CD4-positive, alpha-beta T cell treated with Interleukin-15 for 1 hour (primary cell): ENCODE measurements around the gene CLIP4.

Experiments used
- DNase-seq: peaks from one replicate; pipeline ENCODE4 v3.0.0-alpha.2; 2020

Gene CLIP4

DNA sequence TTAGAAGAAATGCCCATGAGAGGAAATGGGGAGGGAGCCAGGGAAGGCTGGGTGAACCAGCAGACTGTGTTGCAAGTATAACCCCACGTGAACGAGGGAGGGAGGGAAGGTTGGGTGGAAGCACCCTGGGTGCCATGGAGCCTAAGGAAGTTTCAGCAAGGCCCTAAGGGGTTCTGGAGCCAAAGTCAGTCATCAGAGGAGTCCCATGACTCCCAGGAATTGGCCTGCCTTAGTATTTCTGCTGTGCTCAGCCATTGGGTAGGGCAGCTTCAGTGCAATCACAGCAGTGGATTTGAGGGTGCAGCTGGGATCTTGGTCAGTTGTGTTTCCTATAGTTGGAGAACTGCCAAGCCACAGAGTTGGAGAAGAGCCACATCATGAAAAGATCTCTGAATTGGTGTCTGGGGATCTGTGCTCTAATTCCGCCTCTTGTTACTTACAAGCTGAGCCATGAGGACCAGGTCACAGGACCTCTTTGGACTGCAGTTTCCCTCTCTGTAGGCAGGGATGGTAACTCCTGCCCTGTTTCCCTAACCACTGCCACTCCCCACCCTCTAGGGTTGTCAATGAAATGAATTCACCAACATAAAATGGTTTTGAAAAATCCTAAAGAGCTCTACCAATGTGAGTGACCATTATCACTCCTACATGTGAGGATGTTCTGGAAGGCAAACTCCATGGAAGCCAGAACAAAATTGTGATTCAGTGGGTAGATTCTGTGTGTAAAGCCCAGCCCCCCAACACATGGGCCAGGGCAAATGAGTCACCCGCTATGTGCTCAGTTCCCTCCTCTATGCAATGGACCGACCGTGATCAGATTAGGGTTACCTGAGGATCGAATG is 108.9 kb downstream of the CLIP4 start:
- no peak for DNase-seq

DNA sequence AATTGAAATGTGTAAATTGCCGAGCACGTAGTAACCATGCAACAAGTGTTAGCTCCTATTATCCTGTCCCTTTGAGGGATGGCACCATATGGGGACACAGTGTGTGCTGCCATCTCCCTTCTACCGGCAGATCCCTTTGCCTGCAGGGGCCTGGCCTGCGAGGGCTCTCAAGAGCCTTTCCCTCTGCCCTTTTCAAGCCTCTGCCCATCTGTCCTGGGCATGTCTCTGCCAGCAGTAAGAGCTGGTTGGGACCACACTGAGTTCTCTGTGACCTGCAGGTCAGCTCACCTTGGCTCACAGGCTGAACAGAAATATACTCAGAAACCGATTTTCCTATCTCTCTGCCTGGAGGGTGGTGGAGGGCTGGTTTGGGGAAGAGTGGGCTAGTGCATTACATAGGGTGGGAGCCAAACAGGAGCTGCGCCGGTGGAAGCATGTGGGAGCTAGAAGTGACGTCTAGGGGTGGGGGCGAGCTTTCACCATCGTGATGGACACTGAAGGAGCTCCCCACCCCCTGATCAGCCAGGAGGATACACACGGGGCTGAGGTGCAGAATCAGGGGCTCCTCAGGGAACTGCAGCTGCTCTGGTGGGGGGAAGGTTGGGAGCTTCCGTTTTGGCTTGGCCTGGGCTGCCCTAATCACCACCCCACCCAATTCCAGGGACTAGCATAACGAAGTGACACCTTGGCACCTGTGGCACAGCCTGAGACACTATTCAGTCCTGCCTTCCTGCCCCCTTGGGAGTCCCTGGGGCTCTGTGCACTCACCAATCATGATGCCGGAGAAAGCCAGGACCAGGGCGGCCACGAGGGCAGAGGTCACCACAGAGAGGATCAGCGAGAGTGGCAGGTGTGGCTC is 109.7 kb downstream of the CLIP4 start:
- no peak for DNase-seq

DNA sequence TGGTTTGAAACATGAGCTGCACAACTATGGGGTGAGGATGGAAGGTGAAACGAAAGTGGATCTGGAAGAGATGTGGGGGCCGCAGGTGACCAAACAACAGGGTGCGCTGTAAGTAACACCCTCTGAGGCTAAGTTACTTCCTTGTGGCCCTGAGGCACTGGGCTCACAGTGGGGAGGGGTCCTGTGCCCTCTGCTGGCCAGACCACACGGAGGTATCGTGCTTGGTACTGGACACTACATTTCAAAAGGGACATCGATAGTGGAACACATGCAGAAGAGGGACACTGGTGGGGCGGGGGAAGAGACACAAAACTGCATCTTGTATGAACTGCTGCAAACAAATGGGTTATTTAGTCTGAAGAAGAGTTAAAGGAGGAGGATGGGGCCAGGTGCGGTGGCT is 110.6 kb downstream of the CLIP4 start:
- DNase-seq, result no peak

DNA sequence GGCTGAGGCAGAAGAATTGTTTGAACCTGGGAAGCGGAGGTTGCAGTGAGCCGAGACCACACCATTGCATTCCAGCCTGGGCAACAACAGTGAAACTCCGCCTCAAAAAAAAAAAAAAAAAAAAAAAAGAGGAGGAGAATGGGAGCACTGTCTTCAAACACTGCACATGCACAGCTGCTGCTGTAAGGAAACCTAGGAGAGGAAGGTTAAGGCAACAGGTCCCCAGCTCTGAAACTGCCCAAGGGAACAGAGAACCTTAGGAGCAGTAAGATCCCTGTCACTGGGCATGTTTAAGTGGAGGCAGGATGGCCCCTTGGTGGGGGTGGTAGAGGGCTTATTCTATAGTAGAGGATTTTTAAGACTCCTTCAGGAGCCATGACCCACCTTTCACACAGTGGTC is 111.2 kb downstream of the CLIP4 start:
- no peak for DNase-seq

DNA sequence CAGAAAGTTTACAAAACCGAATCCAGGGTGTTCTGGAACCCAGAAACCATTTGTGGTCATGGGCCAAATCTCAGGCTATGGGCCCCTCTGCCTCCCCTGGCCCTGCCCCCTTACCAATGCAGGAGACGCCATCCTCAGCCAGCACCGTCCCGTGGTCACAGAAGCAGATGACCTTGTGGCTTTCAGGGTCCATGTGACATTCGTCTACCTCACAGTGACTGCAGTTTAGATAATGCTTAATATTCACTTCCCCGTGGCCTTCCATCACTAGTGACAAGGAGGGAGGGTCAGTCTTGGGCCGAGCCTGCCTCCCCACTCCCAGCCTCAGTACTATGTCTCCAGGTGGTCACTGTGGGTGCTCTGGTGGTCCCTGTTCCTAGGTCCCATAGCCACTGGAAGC is 111.6 kb downstream of the CLIP4 start:
- no peak for DNase-seq

DNA sequence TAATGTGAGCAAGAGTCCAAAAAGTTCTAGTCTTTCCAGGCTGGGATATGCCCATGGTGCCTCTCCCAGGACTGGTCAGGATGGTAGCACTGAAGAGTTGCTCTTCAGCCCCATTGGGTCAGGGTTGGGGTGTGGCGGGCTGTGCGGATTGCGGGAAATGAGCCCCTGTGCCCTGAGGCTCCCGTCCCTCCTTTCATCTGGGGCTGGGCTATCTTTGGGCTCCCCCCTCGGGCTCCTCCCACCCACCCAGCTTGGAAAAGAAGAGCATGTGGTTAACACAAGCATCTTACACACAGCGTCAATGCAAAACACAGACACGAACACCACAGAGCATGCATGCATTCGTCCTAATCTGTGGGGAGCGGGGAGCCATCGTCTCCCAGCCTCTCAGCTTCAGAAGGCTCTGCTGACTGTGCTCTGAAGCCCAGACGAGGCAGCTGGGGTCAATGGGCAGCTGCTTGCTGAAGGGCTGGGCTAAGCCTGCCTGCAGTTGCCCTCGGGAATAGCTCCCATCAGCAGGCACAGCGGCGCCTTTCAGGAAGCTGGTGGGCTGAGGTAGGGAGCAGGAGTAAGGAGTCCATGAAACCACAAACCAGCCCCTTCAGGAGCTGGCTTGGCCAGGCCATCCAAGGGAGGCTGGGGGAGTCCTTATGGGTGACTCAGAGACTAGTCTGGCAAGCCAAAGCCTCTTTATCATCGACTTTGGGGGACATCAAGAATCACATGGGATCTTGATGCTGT is 112.9 kb downstream of the CLIP4 start:
- no peak for DNase-seq

DNA sequence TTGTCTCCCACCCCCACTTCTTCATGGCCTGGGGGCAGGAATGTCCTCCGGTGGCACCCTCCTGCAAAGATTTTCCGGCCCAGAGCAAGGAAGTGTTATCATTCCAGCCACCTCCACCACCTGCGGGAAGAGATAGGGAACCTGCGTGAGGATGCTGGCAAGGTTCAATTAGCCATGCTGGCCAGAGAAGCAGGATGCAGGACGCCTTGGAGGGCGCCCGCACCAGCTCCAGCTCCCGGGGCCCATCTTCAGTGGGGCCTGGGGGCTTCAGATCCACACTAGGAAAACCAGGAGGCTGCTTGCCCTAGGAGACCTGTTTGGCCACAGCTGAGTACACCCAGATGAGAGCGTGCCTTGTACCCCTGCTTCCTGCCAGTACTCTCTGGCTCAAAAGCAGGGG is 113.7 kb downstream of the CLIP4 start:
- DNase-seq, result no peak

DNA sequence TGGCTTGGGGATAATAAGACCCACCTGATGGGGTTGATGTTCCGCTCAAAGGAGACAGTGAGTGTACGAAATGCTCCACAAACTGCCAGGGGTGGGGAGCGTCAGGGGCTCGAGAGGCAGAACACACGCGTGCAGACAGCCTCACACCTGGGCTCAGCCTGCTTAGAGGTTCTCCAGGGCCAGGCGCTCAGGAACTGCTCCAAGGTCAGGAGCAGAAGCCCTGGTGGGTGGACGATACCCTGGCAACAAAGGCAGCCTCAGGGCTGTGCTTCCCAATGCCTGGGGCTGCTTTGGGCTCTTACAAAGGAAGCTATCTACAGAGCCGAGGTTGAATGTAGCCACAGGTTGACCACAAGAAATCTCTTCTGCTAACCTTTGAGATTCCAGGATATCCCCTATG is 114.4 kb downstream of the CLIP4 start:
- no peak for DNase-seq

DNA sequence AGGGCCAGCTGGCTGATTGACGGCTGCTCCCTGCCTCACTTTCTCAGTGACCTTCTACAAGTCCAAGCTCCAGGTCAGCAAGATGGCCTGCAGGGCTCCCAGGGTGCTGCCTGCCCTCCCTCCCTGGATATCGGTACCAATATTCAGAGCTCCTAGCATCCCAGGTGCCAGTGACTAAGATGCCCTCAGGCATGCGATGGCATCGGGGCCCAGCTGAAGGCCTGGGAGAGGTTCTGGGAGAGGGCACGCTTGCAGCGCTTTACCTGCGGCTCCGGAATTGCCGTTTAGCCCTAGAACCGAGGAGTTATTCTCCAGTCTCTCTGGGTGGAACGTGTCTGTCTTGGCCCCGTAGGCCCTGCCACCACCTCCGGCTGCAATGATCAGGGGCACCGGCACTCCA is 116.8 kb downstream of the CLIP4 start:
- DNase-seq, result no peak

DNA sequence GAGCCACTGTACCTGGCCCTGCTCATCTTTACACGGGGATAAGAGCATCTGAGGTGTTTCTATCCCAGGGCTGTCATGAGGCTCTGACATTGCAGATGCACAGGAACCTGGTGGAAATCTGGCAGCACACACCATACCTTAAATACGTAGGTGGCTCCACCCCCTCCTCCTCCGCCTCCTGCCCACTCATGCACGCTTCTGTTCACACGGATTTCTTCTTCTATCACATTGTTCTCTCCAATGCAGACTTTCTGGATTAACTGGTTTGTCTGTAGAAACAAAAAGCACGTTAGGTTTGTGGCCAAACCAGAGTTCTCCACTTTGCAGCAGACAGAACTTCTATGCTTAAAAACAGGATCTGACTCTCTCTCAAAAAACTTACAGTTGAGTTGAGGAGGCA is 118.2 kb downstream of the CLIP4 start:
- no peak for DNase-seq

DNA sequence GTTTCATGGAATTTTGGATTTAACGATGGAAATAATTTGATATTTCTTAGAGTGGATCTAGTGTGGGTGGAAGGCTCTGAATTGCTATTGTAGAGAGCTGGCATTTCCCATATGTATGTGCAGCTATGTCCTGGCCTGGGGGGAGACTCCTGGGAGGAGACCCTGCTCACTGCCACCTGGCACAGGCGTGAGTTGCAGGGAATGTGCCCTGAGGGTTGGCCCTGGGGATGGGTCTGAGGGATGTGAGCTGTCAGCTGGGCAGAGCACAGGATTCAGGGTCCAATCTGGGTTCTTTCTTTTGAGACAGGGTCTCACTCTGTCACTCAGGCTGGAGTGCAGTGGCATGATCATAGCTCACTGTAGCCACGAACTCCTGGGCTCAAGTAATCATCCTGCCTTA is 120.2 kb downstream of the CLIP4 start:
- DNase-seq, result no peak

DNA sequence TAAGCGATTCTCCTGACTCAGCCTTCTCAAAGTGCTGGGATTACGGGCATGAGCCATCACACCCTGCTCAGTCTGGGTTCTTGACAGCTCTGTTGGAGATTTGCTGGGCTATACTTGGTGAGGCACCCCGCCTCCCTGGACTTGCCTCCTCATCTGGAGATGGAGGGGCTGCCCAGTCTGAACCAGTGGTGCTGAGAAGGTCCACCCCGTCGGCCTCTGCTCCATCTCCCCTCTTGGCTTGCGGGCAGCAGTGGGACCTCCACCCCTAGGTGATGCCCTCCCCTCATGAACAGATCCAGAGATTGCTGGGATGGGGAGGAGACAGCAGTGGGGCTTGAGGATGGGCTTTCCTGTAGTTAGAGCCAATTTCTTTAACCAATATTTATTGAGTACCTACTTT is 120.9 kb downstream of the CLIP4 start:
- DNase-seq, result peak; percentile 5

DNA sequence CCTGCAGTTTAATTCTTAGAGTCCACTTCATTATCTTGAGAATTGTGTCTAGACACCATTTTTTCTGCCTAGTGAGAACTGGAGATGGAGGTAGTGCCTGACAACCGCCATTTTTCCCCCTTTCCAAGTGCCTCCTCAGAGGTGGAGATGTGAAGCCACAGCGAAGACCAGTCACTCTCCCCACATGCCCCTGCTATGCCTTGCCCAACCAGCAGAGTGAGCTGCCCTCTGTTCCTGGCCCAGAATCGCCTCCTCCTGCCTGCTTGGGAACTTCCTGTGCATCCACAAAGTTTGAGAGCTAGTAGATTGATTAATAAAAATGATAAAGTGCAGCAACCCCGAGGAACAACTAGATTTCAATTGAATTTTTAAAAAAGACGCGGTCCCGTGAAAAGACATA is 123.3 kb downstream of the CLIP4 start:
- DNase-seq, result no peak
